PC-3 (cell line): Measurements from ENCODE around the gene UPB1.

ENCODE experiments used
- CTCF ChIP-seq: fragments of 300-600 bp; sonication (generic); conservative IDR thresholded peaks from 2 replicates; pipeline ENCODE4 v1.5.1; 2017; ENCODE audit warnings: antibody characterized with exemption, low read depth, mild to moderate bottlenecking, low read length
- EZH2phosphoT487 ChIP-seq: fragments of 300-600 bp; sonication (generic); IDR thresholded peaks from 2 replicates; pipeline ENCODE4 v1.6.1; 2018; ENCODE audit warnings: mild to moderate bottlenecking, antibody characterized with exemption, low read length, borderline replicate concordance

GRCh38 chr22:24576778-24577177 lies 81.6 kb downstream of the UPB1 start:
- no peak for TF ChIP-seq CTCF
- TF ChIP-seq EZH2phosphoT487, result no peak
